ENCODE measurements around the gene MYLK3. TPM values are rescaled to one million over a fixed set of nuclear protein-coding genes. Genes with fewer than 3 reads are reported as not detected.

MYLK3 gene
- total RNA-seq, 6 experiments from 2014 or later = 0.02 to 0.35 (median 0.19) TPM; not detected in 1

GRCh38 chr16:46721885-46722284 lies 26.3 kb downstream of the MYLK3 start:
- Mint-ChIP-seq H3K4me1 (ENCODE audit: low read depth) (no peaks in the 10 kb centered on the region; the same call in 1 of the 2 replicates), H3K4me3 (no peak overlapping the region), H3K36me3 (ENCODE audit: low read depth) (no peaks in the 10 kb centered on the region)

GRCh38 chr16:46720619-46721018 lies 27.5 kb downstream of the MYLK3 start:
- no peak overlapping the region for H3K27ac Mint-ChIP-seq
- DNase-seq = no peak
- H3K27me3 Mint-ChIP-seq (ENCODE audit: insufficient read depth) = peaks cover 15% of the 10 kb centered on the region
- no peaks in the 10 kb centered on the region for H3K36me3 Mint-ChIP-seq (ENCODE audit: low read depth)
- no peak overlapping the region for H3K4me3 Mint-ChIP-seq
- H3K4me1 Mint-ChIP-seq (ENCODE audit: low read depth) = no peaks in the 10 kb centered on the region
- no peak for TF ChIP-seq CTCF (IDR thresholded peaks at IDR 0.05)
- H3K9me3 Mint-ChIP-seq = peaks cover 5% of the 10 kb centered on the region; the same call in 1 of the 2 replicates

More at GRCh38 chr16:46721885-46722284, 26.3 kb downstream of the MYLK3 start:
- no peak for TF ChIP-seq CTCF (IDR thresholded peaks at IDR 0.05)
- no peak for DNase-seq
- no peak overlapping the region for H3K27ac Mint-ChIP-seq
- peaks cover 17% of the 10 kb centered on the region for H3K27me3 Mint-ChIP-seq (ENCODE audit: insufficient read depth)
- peaks cover 5% of the 10 kb centered on the region; the same call in 1 of the 2 replicates for H3K9me3 Mint-ChIP-seq

GRCh38 chr16:46719528-46719927 lies 28.6 kb downstream of the MYLK3 start:
- DNase-seq = no peak
- Mint-ChIP-seq H3K27me3 (ENCODE audit: insufficient read depth) (peaks cover 18% of the 10 kb centered on the region), H3K4me1 (ENCODE audit: low read depth) (no peaks in the 10 kb centered on the region), H3K27ac (no peak overlapping the region), H3K9me3 (no peaks in the 10 kb centered on the region), H3K4me3 (no peak overlapping the region), H3K36me3 (ENCODE audit: low read depth) (no peaks in the 10 kb centered on the region)
- no peak for TF ChIP-seq CTCF (IDR thresholded peaks at IDR 0.05)

- H3K36me3 Mint-ChIP-seq (ENCODE audit: low read depth) = no peaks in the 10 kb centered on the region
- TF ChIP-seq CTCF (IDR thresholded peaks at IDR 0.05) = no peak
- H3K4me1 Mint-ChIP-seq (ENCODE audit: low read depth) = no peaks in the 10 kb centered on the region
- no peak for DNase-seq
- peaks cover 17% of the 10 kb centered on the region for H3K27me3 Mint-ChIP-seq (ENCODE audit: insufficient read depth)
- H3K27ac Mint-ChIP-seq = no peak overlapping the region
- no peak overlapping the region for H3K4me3 Mint-ChIP-seq
- no peaks in the 10 kb centered on the region for H3K9me3 Mint-ChIP-seq
These were observed 29.9 kb downstream of the MYLK3 start for GRCh38 chr16:46718214-46718613.

GRCh38 chr16:46717692-46718091 lies 30.5 kb downstream of the MYLK3 start:
- no peak for TF ChIP-seq CTCF (IDR thresholded peaks at IDR 0.05)
- Mint-ChIP-seq H3K4me3 (no peak overlapping the region), H3K36me3 (ENCODE audit: low read depth) (no peaks in the 10 kb centered on the region), H3K27ac (no peak overlapping the region), H3K27me3 (ENCODE audit: insufficient read depth) (peaks cover 14% of the 10 kb centered on the region), H3K4me1 (ENCODE audit: low read depth) (no peaks in the 10 kb centered on the region), H3K9me3 (no peaks in the 10 kb centered on the region)
- DNase-seq = no peak
